Measurements from ENCODE around the gene ZNF780A. TPM values are rescaled to one million over a fixed set of nuclear protein-coding genes. Genes with fewer than 3 reads are reported as not detected.

The ZNF780A gene
- total and polyA plus RNA-seq, 2 of the 8 experiments (the other 6 are each of a cell fraction or from before 2014, with no cell fraction given), result 3.5 to 12.0 TPM

- no peak for TF ChIP-seq CHD7 (IDR thresholded peaks at IDR 0.05; ENCODE audit: insufficient replicate concordance, low read length)
- TF ChIP-seq SUZ12 (IDR thresholded peaks at IDR 0.05; ENCODE audit: low read length), result no peak
- TF ChIP-seq CTBP2 (IDR thresholded peaks at IDR 0.05; ENCODE audit: borderline replicate concordance, insufficient read depth, insufficient read length, low read length), result no peak
- TF ChIP-seq JUN (IDR thresholded peaks at IDR 0.05; ENCODE audit: low read depth, low read length), result no peak
- no peak for TF ChIP-seq E2F6 (IDR thresholded peaks at IDR 0.05)
- no peak for TF ChIP-seq NRF1 (IDR thresholded peaks at IDR 0.05; ENCODE audit: low read depth, low read length)
- TF ChIP-seq ATF2 (IDR thresholded peaks at IDR 0.05; ENCODE audit: low read length), result no peak
- TF ChIP-seq CREB1 (IDR thresholded peaks at IDR 0.05), result no peak
These were observed 25.3 kb upstream of the ZNF780A start (continued) for GRCh38 chr19:40116075-40116474.

All from H1 (cell line).